Urothelium cell line (cell line): Measurements from ENCODE around the gene TMED7.

Source experiments
- DNase-seq: peaks from one replicate; pipeline ENCODE4 v3.0.0; 2011; ENCODE audit warnings: low spot score, mixed read lengths
- FAIRE-seq: peaks from 2 replicates; lab custom pipeline; 2011; peaks lifted over from hg19 to GRCh38; lab: Jason Lieb, UNC

The TMED7 gene

GRCh38 chr5:115627295-115627865 lies 1.5 kb upstream of the TMED7 start:
- no peak for FAIRE-seq
- no peak for DNase-seq

DNA sequence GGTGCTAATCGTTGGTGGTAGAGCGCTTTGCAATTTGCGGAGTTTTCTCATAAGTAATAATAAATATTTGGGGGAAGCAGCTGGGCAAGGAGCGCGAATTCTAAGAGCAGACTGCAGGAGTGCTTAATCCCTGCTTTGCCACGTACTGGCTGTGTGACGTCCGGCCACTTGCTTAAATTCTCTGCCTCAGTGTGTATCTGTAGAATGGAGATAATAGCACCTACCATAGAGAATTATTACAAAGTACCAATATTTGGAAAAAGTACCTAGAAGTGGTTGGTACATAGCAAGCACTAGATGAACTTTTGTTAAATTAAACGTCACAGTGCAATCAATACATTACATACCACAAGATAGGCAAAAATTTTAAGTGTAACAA lies 598 bp upstream of the TMED7 start:
- no peak for FAIRE-seq
- peak; percentile 32 for DNase-seq

- DNase-seq, result no peak
- FAIRE-seq, result no peak
Measured at GRCh38 chr5:115624994-115625393, 842 bp downstream of the TMED7 start.

- FAIRE-seq (no peak), DNase-seq (no peak)
Measured at GRCh38 chr5:115623658-115624057, 2.2 kb downstream of the TMED7 start.

DNA sequence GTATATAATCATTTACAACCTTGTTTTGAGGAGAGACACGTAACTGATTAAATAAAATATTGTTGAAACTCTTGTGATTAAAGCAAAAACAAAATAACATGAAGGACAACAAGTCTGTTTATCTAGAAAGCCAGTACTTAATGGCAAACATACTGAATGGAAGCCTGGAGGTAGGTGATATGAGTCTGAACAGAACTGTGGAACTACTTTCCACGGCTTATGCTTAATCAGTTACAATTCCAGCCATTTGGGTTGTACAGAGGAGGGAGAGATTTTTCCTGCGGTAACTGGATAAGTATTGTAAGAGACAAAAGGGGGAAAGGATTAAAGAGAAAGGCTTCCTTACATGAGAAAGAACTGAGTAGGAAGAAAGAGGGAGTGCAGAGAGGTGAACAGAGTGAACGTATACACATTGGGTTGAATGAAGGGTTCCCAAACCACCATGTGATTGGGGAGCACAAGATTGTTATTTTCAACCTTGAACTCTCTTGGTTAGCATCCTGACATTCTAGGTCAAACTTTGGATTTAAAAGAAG lies 4.4 kb downstream of the TMED7 start:
- DNase-seq (no peak), FAIRE-seq (no peak)

DNA sequence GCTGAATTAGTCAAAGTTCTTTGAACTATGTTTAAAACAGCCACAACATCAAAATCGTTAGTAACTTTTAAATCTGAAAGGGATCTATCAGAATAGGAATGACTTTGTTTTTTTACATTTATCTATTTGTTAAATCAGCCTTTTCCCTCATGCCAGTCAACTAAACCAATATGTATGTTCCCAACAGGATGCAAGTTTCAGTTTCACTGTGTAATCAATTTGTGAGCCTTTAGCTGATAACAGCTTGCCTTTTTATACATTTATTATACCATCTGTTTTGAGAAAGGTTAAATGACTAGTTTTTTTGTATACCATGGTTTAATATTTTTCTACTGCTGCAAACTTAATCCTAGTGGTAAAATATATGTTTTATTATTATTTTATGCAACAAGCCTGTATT lies 8.9 kb downstream of the TMED7 start:
- DNase-seq, result no peak
- no peak for FAIRE-seq

DNA sequence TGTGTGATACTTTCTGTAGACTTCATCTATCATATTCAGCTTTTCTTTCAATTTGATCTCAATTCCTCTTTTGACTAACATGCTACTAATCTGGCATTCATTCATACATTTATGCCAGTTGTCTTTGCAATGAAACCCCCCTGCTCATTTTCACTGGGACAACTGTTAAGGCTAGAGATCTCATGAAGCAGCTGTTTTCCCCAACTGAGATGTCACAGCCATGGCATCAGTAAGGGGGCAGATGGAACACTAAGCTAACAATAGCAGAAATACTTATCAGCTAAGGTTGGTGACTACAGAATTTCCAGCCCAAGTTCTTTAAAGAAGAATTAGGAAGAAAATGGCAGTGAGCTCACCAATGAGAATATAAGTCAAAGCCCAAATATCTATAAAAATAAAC lies 9.4 kb downstream of the TMED7 start:
- DNase-seq (no peak), FAIRE-seq (no peak)

DNA sequence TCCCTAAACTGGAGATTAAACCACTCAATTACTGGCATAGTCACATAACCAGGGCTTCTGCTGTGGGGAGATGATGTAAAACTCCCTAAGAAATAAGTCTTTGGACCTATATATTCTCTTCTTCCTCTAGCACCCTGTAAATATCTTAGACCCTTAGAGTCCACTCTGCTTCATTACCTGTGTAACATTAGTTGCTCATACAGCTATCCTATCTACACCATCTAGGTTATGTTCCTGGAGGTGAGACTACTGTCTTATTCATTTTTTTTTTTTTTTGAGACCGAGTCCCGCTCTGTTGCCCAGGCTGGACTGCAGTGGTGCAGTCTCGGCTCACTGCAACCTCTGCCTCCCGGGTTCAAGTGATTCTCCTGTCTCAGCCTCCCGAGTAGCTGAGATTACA lies 14.0 kb downstream of the TMED7 start:
- DNase-seq (no peak), FAIRE-seq (no peak)

GRCh38 chr5:115607935-115608334 lies 17.9 kb downstream of the TMED7 start:
- DNase-seq (no peak), FAIRE-seq (no peak)

DNA sequence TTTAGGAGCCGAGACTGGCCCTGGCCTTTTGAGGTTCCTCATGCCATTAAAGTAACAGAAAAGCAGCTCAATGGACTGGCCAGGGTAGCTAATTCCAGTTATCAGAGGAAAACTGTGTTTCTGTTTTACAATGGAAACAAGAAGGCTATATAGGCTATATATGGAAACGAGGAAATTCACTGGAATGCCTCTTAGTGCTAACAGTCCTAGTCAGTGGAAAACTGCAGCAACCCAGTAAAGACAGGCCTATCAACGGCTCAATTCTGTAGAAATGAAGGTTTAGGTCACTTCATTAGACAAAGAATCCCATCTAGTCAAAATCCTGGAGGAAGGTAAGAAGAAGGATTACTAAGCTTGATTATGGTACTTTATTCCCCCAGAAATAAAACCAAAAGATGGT lies 20.4 kb downstream of the TMED7 start:
- FAIRE-seq (no peak), DNase-seq (no peak)

DNA sequence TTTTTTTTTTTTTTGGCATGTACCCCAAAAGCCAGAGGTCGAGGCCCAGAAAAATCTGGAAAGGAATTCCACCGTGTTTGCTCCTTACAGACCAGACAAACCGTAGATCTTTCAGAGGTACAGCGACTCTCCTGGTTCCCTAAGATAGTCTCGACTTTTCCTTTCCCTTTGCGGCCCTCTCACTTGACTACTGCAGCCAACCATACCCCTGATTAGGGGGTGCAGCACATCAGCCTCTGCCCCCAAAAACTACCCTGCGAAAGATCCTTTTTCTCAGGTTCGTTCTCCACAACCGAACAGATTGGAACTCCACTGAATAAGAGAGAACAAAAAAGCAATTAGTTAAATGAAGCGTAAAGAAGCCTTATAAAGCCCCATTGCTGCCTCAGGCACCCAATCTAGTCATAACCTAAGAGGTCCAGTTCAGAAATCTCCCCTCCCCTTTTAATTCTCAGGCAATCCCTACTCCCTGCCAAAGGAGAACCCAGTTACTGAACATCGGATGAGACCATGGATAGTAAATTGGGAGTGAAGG lies 23.2 kb downstream of the TMED7 start:
- FAIRE-seq, result no peak

GRCh38 chr5:115601701-115602590 lies 23.9 kb downstream of the TMED7 start, which contains the start of gene TICAM2:
TICAM2 (minus strand) TSS chr5:115602479; CDS start chr5:115581256, 21,223 bp downstream.
- DNase-seq, result peak; percentile 40
- FAIRE-seq, result no peak

More for the DNA sequence above, 23.2 kb downstream of the TMED7 start:
- DNase-seq, result no peak

GRCh38 chr5:115600766-115601165 lies 25.1 kb downstream of the TMED7 start:
- FAIRE-seq (no peak), DNase-seq (no peak)

GRCh38 chr5:115599924-115600323 lies 25.9 kb downstream of the TMED7 start:
- FAIRE-seq (no peak), DNase-seq (no peak)

- DNase-seq (no peak), FAIRE-seq (no peak)
Measured at GRCh38 chr5:115599502-115599901, 26.3 kb downstream of the TMED7 start.

GRCh38 chr5:115594128-115595047 lies 31.4 kb downstream of the TMED7 start:
- FAIRE-seq, result no peak
- no peak for DNase-seq

DNA sequence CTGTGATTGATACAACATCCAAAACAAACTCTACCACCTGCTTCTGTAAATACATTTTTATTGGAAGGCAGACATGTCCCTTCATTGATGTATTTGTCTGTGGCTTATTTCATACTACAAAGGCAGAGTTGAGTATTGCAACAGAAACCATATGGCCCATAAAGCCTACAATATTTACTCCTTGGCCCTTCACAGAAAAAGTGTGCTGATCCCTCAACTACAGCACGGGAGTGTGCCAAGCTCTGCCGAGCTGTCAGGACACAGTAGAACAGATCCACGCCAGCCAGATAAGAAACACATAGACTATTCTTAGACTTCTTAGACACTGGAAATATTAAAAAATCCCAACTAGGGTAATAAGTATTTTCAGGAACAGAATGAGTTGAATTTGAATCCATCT lies 36.8 kb downstream of the TMED7 start:
- FAIRE-seq (no peak), DNase-seq (no peak)

GRCh38 chr5:115588640-115589039 lies 37.2 kb downstream of the TMED7 start:
- no peak for FAIRE-seq
- DNase-seq, result no peak

DNA sequence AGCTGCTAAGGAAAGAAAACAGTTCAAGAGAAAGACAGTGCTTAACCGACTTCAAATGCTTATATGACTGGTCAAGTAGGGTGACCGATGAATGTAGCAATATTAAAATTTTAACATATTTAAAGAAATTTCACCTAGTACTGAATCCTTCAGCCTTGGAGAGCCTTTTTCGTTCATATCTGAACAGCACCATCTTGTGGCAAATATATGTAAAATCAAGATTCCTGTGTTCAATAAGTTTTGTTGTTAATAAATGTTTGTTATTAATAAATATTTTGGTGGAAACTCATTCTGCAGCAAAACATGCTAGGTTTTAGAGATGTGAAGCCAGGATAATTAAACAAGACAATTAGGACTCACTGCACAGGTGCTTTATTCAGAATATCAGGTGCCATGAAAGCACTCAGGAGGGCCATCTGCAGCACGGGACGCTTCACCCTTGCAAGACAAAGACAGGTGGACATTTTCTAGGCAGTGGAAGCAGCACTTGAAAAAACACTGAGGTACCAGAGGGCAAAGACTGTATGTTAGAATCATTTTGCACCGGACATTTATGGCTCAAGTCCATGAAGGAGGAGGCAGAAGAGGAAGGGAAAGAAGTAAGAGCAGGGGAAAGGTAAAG lies 39.2 kb downstream of the TMED7 start:
- FAIRE-seq, result no peak
- DNase-seq, result no peak

GRCh38 chr5:115585265-115585664 lies 40.6 kb downstream of the TMED7 start:
- no peak for DNase-seq
- no peak for FAIRE-seq
